Measurements from ENCODE around the gene MTHFD2L.

GRCh38 chr4:74284053-74284452, 126.1 kb downstream of the MTHFD2L start:
- no peak for TF ChIP-seq POLR2A (IDR thresholded peaks at IDR 0.05; ENCODE audit: low read length)
- TF ChIP-seq GATA1 (IDR thresholded peaks at IDR 0.05; ENCODE audit: low read depth, low read length): no peak
